Caco-2 (cell line): ENCODE measurements around the gene SLC25A29. TPM values are rescaled to one million over a fixed set of nuclear protein-coding genes. Genes with fewer than 3 reads are reported as not detected.
A peak's percentile ranks its signal among the peaks of the same experiment; 100 is the strongest.
"Not testable (repeated sequence)": the region's sequence is repeated elsewhere in the genome, so short reads cannot be mapped to it uniquely, and the experiment has no call there.

Experiments used
- BruUV-seq: library from RNA; stranded (reverse); fragments of 400-500 nt; replicated peaks from 2 replicates; lab custom pipeline; 2021; lab: Mats Ljungman, UMichigan
- CTCF ChIA-PET: fragments of 300-600 bp; sonication (Branson Sonifier 250); formaldehyde crosslinking; loops from one replicate; lab custom pipeline; 2022; ENCODE audit warnings: antibody characterized with exemption; lab: Charles Lee
- POLR2A ChIA-PET: fragments of 300-600 bp; sonication (Branson Sonifier 250); formaldehyde crosslinking; loops from one replicate; lab custom pipeline; 2022; ENCODE audit warnings: antibody characterized with exemption; lab: Charles Lee
- DNase-seq, 2 experiments: peaks; one replicate each; pipeline versions ENCODE4 v3.0.0 to v3.0.0-alpha.2; 2020 to 2022
- H3K27me3 ChIP-seq: replicated peaks from 2 replicates; pipeline ENCODE4 v1.6.0; 2011; ENCODE audit warnings: low read length; ENCODE audit not compliant: control insufficient read depth, insufficient read depth
- H3K36me3 ChIP-seq: 2 replicates; pipeline ENCODE4 v1.5.1; 2011; ENCODE audit warnings: low read length; ENCODE audit not compliant: control insufficient read depth, insufficient read depth
- H3K4me1 ChIP-seq: fragments of 250-450 bp; sonication (Bioruptor Pico); 2 replicates; pipeline ENCODE4 v1.5.1; 2020; ENCODE audit warnings: mild to moderate bottlenecking
- H3K4me3 ChIP-seq: 2 replicates; pipeline ENCODE4 v1.5.1; 2011; ENCODE audit warnings: low read depth, mild to moderate bottlenecking, control low read depth, low read length
- H3K9me3 ChIP-seq: fragments of 250-450 bp; sonication (Bioruptor Pico); 2 replicates; pipeline ENCODE4 v1.5.1; 2020; ENCODE audit warnings: mild to moderate bottlenecking, moderate library complexity
- H3K27ac Mint-ChIP-seq: one replicate; pipeline ENCODE4 v1.8.0; 2022; ENCODE audit warnings: mixed read lengths; ENCODE audit not compliant: unreplicated experiment
- H3K27me3 Mint-ChIP-seq: one replicate; pipeline ENCODE4 v1.8.0; 2022; ENCODE audit warnings: mixed read lengths; ENCODE audit not compliant: insufficient read depth, unreplicated experiment
- H3K36me3 Mint-ChIP-seq: one replicate; pipeline ENCODE4 v1.8.0; 2022; ENCODE audit warnings: mild to moderate bottlenecking, mixed read lengths; ENCODE audit not compliant: insufficient read depth, unreplicated experiment
- H3K4me1 Mint-ChIP-seq: one replicate; pipeline ENCODE4 v1.8.0; 2022; ENCODE audit warnings: low read depth, mixed read lengths; ENCODE audit not compliant: unreplicated experiment
- H3K4me3 Mint-ChIP-seq: one replicate; pipeline ENCODE4 v1.8.0; 2022; ENCODE audit warnings: mild to moderate bottlenecking, moderate library complexity, mixed read lengths; ENCODE audit not compliant: unreplicated experiment
- H3K9me3 Mint-ChIP-seq: one replicate; pipeline ENCODE4 v1.8.0; 2022; ENCODE audit warnings: mixed read lengths; ENCODE audit not compliant: unreplicated experiment
- CTCF ChIP-seq, 2 experiments: fragments of 200-600 bp in 1 of 2; IDR thresholded peaks; 1 replicate in 1 of 2; 2 replicates in 1 of 2; pipeline versions ENCODE4 v1.5.1 to v1.8.0; 2011 to 2022; ENCODE audit warnings: antibody characterized with exemption in 1 of 2, control low read depth in 1 of 2, inconsistent platforms in 1 of 2, low read depth in 1 of 2, low read length in 1 of 2, mild to moderate bottlenecking in 1 of 2, moderate library complexity in 1 of 2; ENCODE audit not compliant: insufficient read depth in 1 of 2, severe bottlenecking in 1 of 2, unreplicated experiment in 1 of 2
- intact Hi-C: fragments of 100-400 bp; cut with micrococcal nuclease; formaldehyde crosslinking; loops from one replicate; pipeline ENCODE4 v1.10.0; 2022; ENCODE audit not compliant: unreplicated experiment
- total RNA-seq: library from RNA; stranded (reverse); gene quantifications from 2 replicates; pipeline ENCODE4 v1.2.3, GENCODE V29; 2022

Gene SLC25A29
- total RNA-seq, 1 experiment from 2014 or later = 28.5 TPM

GRCh38 chr14:100309028-100309737 lies 2.9 kb upstream of the SLC25A29 start:
- BruUV-seq = no TSS peak
- H3K9me3 Mint-ChIP-seq = no peaks in the 10 kb centered on the region
- H3K27ac Mint-ChIP-seq = no peak overlapping the region
- Histone ChIP-seq H3K4me1 (peaks cover 14% of the 10 kb centered on the region; the same call in 1 of the 2 replicates), H3K27me3 (no peaks in the 10 kb centered on the region), H3K9me3 (no peaks in the 10 kb centered on the region), H3K4me3 (no peak overlapping the region), H3K36me3 (no peaks in the 10 kb centered on the region)
- H3K36me3 Mint-ChIP-seq = no peaks in the 10 kb centered on the region
- H3K4me3 Mint-ChIP-seq = no peak overlapping the region
- DNase-seq = no peak
- intact Hi-C loops = no loop called here
- H3K4me1 Mint-ChIP-seq = peaks cover 10% of the 10 kb centered on the region
- CTCF ChIA-PET = interaction anchor here (0.6 to 0.7 kb wide), 2 partner anchors 67 to 133 kb away, joined by 3 to 6 read pairs; partner anchors contain the start of gene WDR25
- no peaks in the 10 kb centered on the region for H3K27me3 Mint-ChIP-seq
- TF ChIP-seq CTCF (IDR thresholded peaks at IDR 0.05; ENCODE audit: insufficient read depth in 1 of 2, low read depth in 1 of 2, low read length in 1 of 2, severe bottlenecking in 1 of 2, unreplicated experiment in 1 of 2) = no peak
- POLR2A ChIA-PET = no interaction called here

- H3K9me3 ChIP-seq, H3K27me3 Mint-ChIP-seq, H3K27me3 ChIP-seq, H3K4me3 Mint-ChIP-seq, H3K4me3 ChIP-seq, POLR2A ChIA-PET, H3K36me3 Mint-ChIP-seq, H3K4me1 Mint-ChIP-seq, H3K9me3 Mint-ChIP-seq, H3K27ac Mint-ChIP-seq, BruUV-seq, DNase-seq, H3K36me3 ChIP-seq, intact Hi-C loops: not testable (repeated sequence)
- H3K4me1 ChIP-seq = peaks cover 14% of the 10 kb centered on the region; the same call in 1 of the 2 replicates
- CTCF ChIA-PET = interaction anchor here (0.6 kb wide), 1 partner anchor 132 kb away, joined by 6 read pairs; no protein-coding TSS in a partner anchor
Observed at GRCh38 chr14:100308427-100308792, 2.2 kb upstream of the SLC25A29 start.

- no peak overlapping the region for H3K27ac Mint-ChIP-seq
- Histone ChIP-seq H3K4me1 (peaks cover 14% of the 10 kb centered on the region; the same call in 1 of the 2 replicates), H3K27me3 (no peaks in the 10 kb centered on the region), H3K36me3 (no peaks in the 10 kb centered on the region), H3K4me3 (peak overlapping the region; percentile 82; the same call in 1 of the 2 replicates), H3K9me3 (no peaks in the 10 kb centered on the region)
- no peaks in the 10 kb centered on the region for H3K27me3 Mint-ChIP-seq
- ChIA-PET CTCF (no interaction called here), POLR2A (no interaction called here)
- no peak for TF ChIP-seq CTCF (IDR thresholded peaks at IDR 0.05; ENCODE audit: insufficient read depth in 1 of 2, low read depth in 1 of 2, low read length in 1 of 2, severe bottlenecking in 1 of 2, unreplicated experiment in 1 of 2)
- intact Hi-C loops = no loop called here
- H3K9me3 Mint-ChIP-seq = no peaks in the 10 kb centered on the region
- H3K4me1 Mint-ChIP-seq = peaks cover 10% of the 10 kb centered on the region
- TSS peak; percentile 50 for BruUV-seq
- peak overlapping the region; percentile 88 for H3K4me3 Mint-ChIP-seq
- DNase-seq = no peak
- H3K36me3 Mint-ChIP-seq = no peaks in the 10 kb centered on the region
Observed at GRCh38 chr14:100307766-100308426, 1.7 kb upstream of the SLC25A29 start.
